NCI-H524 treated with DMSO at 0.1 percent for 48 hours (cell line): ENCODE results near the gene KRTAP24-1.

ENCODE experiments used
- DNase-seq: peaks from one replicate; lab custom pipeline; 2025; lab: John Stamatoyannopoulos, UW

KRTAP24-1 gene

DNA sequence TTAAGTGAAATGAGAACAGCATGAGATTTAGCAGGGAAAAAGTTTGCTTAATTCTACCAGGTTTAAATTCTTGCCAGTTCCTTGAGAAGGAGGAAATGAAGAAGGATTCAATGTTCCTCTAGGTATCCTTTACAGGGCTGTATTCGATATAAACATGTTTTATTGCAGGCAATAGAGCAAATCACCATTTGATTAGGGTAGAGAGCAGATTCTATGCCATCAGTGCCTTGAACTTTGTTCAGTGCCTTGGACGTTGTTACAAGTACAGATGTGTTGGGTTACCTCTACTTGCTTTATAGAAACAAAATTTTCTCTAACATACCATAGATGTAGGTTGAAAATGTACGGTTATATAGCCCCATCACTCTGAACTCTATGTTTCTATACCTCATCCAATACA is 48.7 kb downstream of the KRTAP24-1 start:
- DNase-seq: no peak

DNA sequence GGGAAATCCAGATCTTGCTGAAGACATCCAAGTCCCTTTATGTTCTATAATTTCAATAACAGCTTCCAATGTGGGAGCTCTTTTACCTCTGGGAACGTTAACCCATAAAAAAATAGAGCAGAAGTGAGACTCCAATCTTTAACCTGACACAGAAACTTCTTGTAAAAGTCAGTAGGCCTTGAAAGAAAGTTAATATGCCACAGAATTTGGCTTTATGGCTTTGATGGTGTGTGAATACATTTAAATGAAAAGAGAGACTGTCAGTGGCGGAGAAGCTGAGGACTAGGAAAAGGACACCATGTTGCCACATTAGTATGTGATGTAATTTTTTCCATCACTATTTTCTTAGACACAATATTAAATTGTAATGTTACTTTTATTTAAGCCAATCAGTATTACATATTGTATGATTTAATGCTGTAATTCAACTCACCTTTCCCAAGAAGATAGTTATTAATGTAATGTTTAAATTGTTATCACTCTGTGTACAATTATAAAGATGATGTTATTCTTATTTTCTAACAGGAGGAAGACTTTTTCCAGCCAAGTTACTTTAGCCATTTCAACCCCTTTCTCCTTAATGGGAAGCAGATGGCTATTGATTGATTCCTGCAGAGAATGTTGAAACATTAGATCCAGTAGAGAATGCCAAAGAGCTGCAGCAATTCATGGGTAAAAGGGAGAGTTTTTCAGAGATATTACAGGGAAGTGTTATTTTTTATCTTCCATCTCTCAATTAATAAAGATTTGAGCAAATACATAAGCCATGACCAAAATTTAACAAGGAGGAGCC is 49.3 kb downstream of the KRTAP24-1 start:
- no peak for DNase-seq

DNA sequence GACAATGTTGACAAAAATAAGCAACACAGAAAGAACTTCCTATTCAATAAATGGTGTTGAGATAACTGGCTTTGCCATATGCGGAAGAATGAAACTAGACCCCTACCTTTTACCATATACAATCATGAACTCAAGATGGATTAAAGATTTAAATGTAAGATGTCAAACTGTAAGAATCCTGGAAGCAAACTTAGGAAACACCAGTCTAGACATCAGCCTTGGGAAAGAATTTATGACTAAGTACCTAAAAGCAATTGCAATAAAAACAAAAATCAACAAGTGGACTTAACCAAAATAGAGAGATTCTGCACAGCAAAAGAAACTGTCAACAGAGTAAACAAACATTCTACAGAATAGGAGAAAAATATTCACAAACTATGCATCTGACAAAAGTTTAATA is 50.7 kb downstream of the KRTAP24-1 start:
- DNase-seq: no peak
